Measurements from ENCODE around the gene SLIT1. TPM values are rescaled to one million over a fixed set of nuclear protein-coding genes. Genes with fewer than 3 reads are reported as not detected.

Gene SLIT1
- total RNA-seq, 2 donors from 2014 or later, result 0.78 to 0.99 TPM

- WGBS, 2 donors, result 96 to 97% methylated on average over 1 of the region's 1 CpG
- Histone ChIP-seq H3K4me1 (no peaks in the 10 kb centered on the region), H3K4me3 (no peak overlapping the region), H3K36me3 (replicated peaks in 1 of 2; ENCODE audit: insufficient read depth in 1 of 2, low read depth in 2 of 2) (no peaks in the 10 kb centered on the region), H3K9me3 (no peaks in the 10 kb centered on the region), H3K27ac (no peak overlapping the region), H3K27me3 (no peaks in the 10 kb centered on the region)
- no peak for DNase-seq
- ATAC-seq, result no peak
- intact Hi-C loops (cut with DNase I), result no loop called here
- TF ChIP-seq CTCF (IDR thresholded peaks at IDR 0.05), result no peak
- no peak for TF ChIP-seq POLR2A (IDR thresholded peaks at IDR 0.05)
These were observed 213.5 kb downstream of the SLIT1 start for GRCh38 chr10:96972264-96972663.

DNA sequence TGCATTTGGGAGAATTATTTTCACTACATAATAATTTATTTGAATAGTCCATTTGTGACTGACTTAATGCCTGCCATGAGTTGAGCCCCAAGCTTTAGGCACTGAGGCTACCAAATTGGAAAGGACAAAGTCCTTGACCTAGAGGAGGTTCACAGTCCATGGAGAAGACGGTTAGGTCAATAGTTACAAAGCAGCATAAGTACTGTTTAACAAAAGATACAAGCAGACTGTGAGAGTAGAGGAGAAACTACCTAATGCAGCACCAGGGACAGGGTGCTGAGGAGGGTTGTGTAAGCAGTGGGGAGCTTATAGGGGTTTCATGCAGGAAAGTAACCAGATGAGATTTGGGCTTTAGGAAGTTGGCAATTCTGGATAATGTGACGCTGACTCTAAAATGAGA lies 214.4 kb downstream of the SLIT1 start:
- WGBS, 2 donors, result 69 to 77% methylated on average over 2 of the region's 2 CpGs
- Histone ChIP-seq H3K27me3 (no peaks in the 10 kb centered on the region), H3K4me3 (no peak overlapping the region), H3K4me1 (no peaks in the 10 kb centered on the region), H3K36me3 (replicated peaks in 1 of 2; ENCODE audit: insufficient read depth in 1 of 2, low read depth in 2 of 2) (no peaks in the 10 kb centered on the region), H3K27ac (no peak overlapping the region), H3K9me3 (no peaks in the 10 kb centered on the region)
- no peak for TF ChIP-seq POLR2A (IDR thresholded peaks at IDR 0.05)
- no peak for TF ChIP-seq CTCF (IDR thresholded peaks at IDR 0.05)
- intact Hi-C loops (cut with DNase I), result no loop called here
- DNase-seq (no peak), ATAC-seq (no peak)

DNA sequence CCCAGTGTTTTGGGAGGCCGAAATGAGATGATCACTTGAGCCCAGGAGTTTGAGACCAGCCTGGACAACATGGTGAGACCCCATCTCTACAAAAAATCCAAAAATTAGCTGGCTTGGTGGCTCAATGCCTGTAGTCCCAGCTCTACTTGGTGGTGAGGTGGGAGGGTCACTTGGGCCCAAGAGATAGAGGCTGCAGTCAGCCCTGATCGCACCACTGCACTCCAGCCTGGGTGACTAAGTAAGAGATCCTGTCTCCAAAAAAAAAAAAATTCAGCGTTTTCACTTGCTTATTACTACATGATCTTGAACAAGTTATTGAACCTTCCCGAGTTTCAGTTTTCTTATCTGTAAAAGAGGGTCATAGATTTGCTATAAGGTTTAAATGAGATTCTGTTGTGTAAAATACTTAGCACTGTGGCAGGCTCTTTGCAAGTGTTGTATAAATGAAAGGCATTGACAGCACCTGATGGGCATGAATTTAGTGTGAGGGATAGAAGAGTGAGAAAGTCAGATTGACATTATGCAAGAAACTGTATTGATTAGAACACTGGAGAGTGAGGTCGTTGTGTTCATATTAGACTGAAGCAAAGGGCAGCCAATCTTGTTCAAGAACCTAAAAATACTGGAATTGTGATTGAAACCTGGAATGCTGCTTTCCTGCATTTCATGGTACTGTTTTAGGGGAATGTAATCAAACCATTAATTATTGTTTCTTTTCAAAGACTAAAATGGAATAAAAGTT lies 216.9 kb downstream of the SLIT1 start:
- no peak for ATAC-seq
- H3K4me3 ChIP-seq, result no peak overlapping the region
- WGBS, 2 donors, result 82 to 86% methylated on average over 5 of the region's 5 CpGs

GRCh38 chr10:96967847-96968246 lies 217.9 kb downstream of the SLIT1 start:
- H3K27me3 ChIP-seq, result no peaks in the 10 kb centered on the region
- H3K4me3 ChIP-seq, result no peak overlapping the region
- no peak overlapping the region for H3K27ac ChIP-seq
- ATAC-seq, result no peak
- no peaks in the 10 kb centered on the region for H3K4me1 ChIP-seq
- intact Hi-C loops (cut with DNase I), result no loop called here
- no peak for DNase-seq
- TF ChIP-seq POLR2A (IDR thresholded peaks at IDR 0.05), result no peak
- TF ChIP-seq CTCF (IDR thresholded peaks at IDR 0.05), result no peak
- no peaks in the 10 kb centered on the region for H3K9me3 ChIP-seq
- H3K36me3 ChIP-seq (replicated peaks in 1 of 2; ENCODE audit: insufficient read depth in 1 of 2, low read depth in 2 of 2), result no peaks in the 10 kb centered on the region

More for the DNA sequence above, 216.9 kb downstream of the SLIT1 start:
- no peak for DNase-seq
- H3K27ac ChIP-seq, result no peak overlapping the region
- intact Hi-C loops (cut with DNase I), result no loop called here
- no peaks in the 10 kb centered on the region for H3K36me3 ChIP-seq (replicated peaks in 1 of 2; ENCODE audit: insufficient read depth in 1 of 2, low read depth in 2 of 2)
- H3K9me3 ChIP-seq, result no peaks in the 10 kb centered on the region
- H3K27me3 ChIP-seq, result no peaks in the 10 kb centered on the region
- H3K4me1 ChIP-seq, result no peaks in the 10 kb centered on the region
- TF ChIP-seq CTCF (IDR thresholded peaks at IDR 0.05) (no peak), POLR2A (IDR thresholded peaks at IDR 0.05) (no peak)

- Histone ChIP-seq H3K4me1 (no peaks in the 10 kb centered on the region), H3K36me3 (replicated peaks in 1 of 2; ENCODE audit: insufficient read depth in 1 of 2, low read depth in 2 of 2) (no peaks in the 10 kb centered on the region), H3K27me3 (no peaks in the 10 kb centered on the region), H3K27ac (no peak overlapping the region), H3K9me3 (no peaks in the 10 kb centered on the region), H3K4me3 (no peak overlapping the region)
- no peak for ATAC-seq
- 92 to 96% methylated on average over 2 of the region's 2 CpGs for WGBS, 2 donors
- no peak for DNase-seq
- intact Hi-C loops (cut with DNase I), result no loop called here
- TF ChIP-seq POLR2A (IDR thresholded peaks at IDR 0.05) (no peak), CTCF (IDR thresholded peaks at IDR 0.05) (no peak)
These were observed 221.6 kb downstream of the SLIT1 start for GRCh38 chr10:96964131-96964530.

Data from body of pancreas (tissue), 4 donors.